Measurements from ENCODE around the gene MEN1. TPM values are rescaled to one million over a fixed set of nuclear protein-coding genes. Genes with fewer than 3 reads are reported as not detected.

MEN1 gene
- total and polyA plus RNA-seq, 9 of the 15 experiments (the other 6 are each of a cell fraction or from before 2014, with no cell fraction given), result 3.4 to 57.2 (median 19.3) TPM

DNA sequence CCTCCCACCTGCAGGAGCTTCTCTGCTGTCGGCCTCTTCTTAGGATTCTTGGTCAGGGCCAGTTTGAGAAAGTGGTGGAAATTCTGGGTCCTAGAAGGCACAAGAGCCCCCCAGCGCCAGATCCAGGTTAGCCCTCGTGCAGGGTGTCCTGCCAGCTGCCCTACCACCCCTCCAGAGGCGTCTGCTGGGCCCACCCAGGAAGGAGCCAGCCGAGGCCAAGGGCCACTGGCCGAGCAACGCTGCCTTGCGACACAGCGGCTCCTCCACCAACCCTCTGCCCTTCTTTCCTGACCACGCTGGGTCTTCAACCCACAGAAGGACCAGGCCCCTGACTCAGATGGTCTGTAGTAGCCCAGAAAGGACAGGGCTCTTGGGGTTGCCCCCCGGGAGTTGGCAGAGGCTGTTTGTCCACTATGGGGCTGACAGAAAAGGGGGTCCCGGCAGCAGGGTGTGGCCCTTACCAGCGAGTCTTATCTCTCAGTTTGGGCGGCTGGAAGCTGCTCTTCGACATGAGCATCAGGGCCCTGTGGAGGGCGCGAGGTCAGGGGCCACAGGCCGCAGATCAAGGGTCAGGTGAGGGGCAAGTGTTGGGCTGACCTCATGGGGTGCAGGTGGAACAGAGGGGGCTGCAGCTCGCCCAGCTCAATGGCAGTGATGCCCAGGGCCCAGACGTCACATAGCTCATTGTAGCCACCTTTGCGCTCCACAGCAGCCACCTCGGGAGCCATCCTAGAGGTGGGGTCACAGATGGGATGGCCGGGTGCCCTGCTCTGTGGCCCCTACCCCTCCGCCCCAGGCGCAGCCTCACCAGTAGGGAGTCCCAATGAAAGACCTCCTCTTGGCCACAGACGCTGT, 9.8 kb downstream of the MEN1 start (continued):
- TF ChIP-seq, protein P1, sequence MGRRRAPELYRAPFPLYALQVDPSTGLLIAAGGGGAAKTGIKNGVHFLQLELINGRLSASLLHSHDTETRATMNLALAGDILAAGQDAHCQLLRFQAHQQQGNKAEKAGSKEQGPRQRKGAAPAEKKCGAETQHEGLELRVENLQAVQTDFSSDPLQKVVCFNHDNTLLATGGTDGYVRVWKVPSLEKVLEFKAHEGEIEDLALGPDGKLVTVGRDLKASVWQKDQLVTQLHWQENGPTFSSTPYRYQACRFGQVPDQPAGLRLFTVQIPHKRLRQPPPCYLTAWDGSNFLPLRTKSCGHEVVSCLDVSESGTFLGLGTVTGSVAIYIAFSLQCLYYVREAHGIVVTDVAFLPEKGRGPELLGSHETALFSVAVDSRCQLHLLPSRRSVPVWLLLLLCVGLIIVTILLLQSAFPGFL (CRISPR knock-in tag; IDR thresholded peaks at IDR 0.05), result no peak
- TF ChIP-seq BMI1 (IDR thresholded peaks at IDR 0.05; ENCODE audit: low read length) (no peak), KLF10 (CRISPR knock-in tag; IDR thresholded peaks at IDR 0.05) (no peak), FUS (optimal IDR thresholded peaks at IDR 0.05; ENCODE audit: low read depth, low read length) (no peak), DDX20 (tag; IDR thresholded peaks at IDR 0.05; ENCODE audit: low read depth) (no peak), ESRRA (IDR thresholded peaks at IDR 0.05; ENCODE audit: borderline replicate concordance, low read depth) (peak; percentile 55; the same call in 1 of the 2 replicates), HLTF (IDR thresholded peaks at IDR 0.05) (no peak), HDAC8 (tag; IDR thresholded peaks at IDR 0.05) (no peak), HSF4 (CRISPR knock-in tag; IDR thresholded peaks at IDR 0.05; ENCODE audit: borderline replicate concordance) (no peak), EWSR1 (IDR thresholded peaks at IDR 0.05; ENCODE audit: borderline replicate concordance, low read depth, partially characterized antibody) (no peak), ZNF76 (CRISPR knock-in tag; IDR thresholded peaks at IDR 0.05; ENCODE audit: borderline replicate concordance) (no peak), TARDBP (IDR thresholded peaks at IDR 0.05) (no peak), RBM17 (IDR thresholded peaks at IDR 0.05; ENCODE audit: borderline replicate concordance, low read depth, low read length) (no peak), BACH1 (tag; IDR thresholded peaks at IDR 0.05) (no peak), CEBPB (tag; IDR thresholded peaks at IDR 0.05) (peak; percentile 59)
- TF ChIP-seq, protein P2, sequence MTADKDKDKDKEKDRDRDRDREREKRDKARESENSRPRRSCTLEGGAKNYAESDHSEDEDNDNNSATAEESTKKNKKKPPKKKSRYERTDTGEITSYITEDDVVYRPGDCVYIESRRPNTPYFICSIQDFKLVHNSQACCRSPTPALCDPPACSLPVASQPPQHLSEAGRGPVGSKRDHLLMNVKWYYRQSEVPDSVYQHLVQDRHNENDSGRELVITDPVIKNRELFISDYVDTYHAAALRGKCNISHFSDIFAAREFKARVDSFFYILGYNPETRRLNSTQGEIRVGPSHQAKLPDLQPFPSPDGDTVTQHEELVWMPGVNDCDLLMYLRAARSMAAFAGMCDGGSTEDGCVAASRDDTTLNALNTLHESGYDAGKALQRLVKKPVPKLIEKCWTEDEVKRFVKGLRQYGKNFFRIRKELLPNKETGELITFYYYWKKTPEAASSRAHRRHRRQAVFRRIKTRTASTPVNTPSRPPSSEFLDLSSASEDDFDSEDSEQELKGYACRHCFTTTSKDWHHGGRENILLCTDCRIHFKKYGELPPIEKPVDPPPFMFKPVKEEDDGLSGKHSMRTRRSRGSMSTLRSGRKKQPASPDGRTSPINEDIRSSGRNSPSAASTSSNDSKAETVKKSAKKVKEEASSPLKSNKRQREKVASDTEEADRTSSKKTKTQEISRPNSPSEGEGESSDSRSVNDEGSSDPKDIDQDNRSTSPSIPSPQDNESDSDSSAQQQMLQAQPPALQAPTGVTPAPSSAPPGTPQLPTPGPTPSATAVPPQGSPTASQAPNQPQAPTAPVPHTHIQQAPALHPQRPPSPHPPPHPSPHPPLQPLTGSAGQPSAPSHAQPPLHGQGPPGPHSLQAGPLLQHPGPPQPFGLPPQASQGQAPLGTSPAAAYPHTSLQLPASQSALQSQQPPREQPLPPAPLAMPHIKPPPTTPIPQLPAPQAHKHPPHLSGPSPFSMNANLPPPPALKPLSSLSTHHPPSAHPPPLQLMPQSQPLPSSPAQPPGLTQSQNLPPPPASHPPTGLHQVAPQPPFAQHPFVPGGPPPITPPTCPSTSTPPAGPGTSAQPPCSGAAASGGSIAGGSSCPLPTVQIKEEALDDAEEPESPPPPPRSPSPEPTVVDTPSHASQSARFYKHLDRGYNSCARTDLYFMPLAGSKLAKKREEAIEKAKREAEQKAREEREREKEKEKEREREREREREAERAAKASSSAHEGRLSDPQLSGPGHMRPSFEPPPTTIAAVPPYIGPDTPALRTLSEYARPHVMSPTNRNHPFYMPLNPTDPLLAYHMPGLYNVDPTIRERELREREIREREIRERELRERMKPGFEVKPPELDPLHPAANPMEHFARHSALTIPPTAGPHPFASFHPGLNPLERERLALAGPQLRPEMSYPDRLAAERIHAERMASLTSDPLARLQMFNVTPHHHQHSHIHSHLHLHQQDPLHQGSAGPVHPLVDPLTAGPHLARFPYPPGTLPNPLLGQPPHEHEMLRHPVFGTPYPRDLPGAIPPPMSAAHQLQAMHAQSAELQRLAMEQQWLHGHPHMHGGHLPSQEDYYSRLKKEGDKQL (CRISPR knock-in tag; IDR thresholded peaks at IDR 0.05; ENCODE audit: borderline replicate concordance), result no peak
- TF ChIP-seq, protein P3, sequence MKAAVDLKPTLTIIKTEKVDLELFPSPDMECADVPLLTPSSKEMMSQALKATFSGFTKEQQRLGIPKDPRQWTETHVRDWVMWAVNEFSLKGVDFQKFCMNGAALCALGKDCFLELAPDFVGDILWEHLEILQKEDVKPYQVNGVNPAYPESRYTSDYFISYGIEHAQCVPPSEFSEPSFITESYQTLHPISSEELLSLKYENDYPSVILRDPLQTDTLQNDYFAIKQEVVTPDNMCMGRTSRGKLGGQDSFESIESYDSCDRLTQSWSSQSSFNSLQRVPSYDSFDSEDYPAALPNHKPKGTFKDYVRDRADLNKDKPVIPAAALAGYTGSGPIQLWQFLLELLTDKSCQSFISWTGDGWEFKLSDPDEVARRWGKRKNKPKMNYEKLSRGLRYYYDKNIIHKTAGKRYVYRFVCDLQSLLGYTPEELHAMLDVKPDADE (conservative IDR thresholded peaks at IDR 0.05; ENCODE audit: control insufficient read depth, low read depth, low read length), result no peak
